DOHH2 (cell line): Measurements from ENCODE around the gene TMEM176B.

Source experiments
- H3F3A ChIP-seq: fragments of 200-600 bp; sonication (generic), shearing (Covaris generic); 2 replicates; pipeline ENCODE4 v1.6.0; 2016; ENCODE audit warnings: antibody characterized with exemption, mild to moderate bottlenecking; ENCODE audit not compliant: control insufficient read depth, insufficient read depth
- H3K27ac ChIP-seq: fragments of 200-600 bp; sonication (generic); 2 replicates; pipeline ENCODE4 v1.5.1; 2014; ENCODE audit warnings: low read depth, mild to moderate bottlenecking, low read length, moderate library complexity
- H3K27me3 ChIP-seq: fragments of 200-600 bp; sonication (generic); 2 replicates; pipeline ENCODE4 v1.6.1; 2014; ENCODE audit warnings: mild to moderate bottlenecking, low read length, mixed read lengths; ENCODE audit not compliant: control insufficient read depth
- H3K36me3 ChIP-seq: fragments of 200-600 bp; sonication (generic); 2 replicates; pipeline ENCODE4 v1.6.1; 2014; ENCODE audit warnings: mild to moderate bottlenecking, low read length, moderate library complexity, mixed read lengths; ENCODE audit not compliant: control insufficient read depth
- H3K4me1 ChIP-seq: fragments of 200-600 bp; sonication (generic); 2 replicates; pipeline ENCODE4 v1.6.1; 2014; ENCODE audit warnings: mild to moderate bottlenecking, low read length, mixed read lengths; ENCODE audit not compliant: control insufficient read depth
- H3K4me2 ChIP-seq: fragments of 200-600 bp; sonication (generic); 2 replicates; pipeline ENCODE4 v1.6.0; 2014; ENCODE audit warnings: mild to moderate bottlenecking, low read length, moderate library complexity
- H3K4me3 ChIP-seq: fragments of 200-600 bp; sonication (generic); 2 replicates; pipeline ENCODE4 v1.5.1; 2014; ENCODE audit warnings: mild to moderate bottlenecking, low read length, mixed read lengths
- H3K79me2 ChIP-seq: fragments of 200-600 bp; sonication (generic); 2 replicates; pipeline ENCODE4 v1.6.1; 2014; ENCODE audit warnings: mild to moderate bottlenecking, low read length, mixed read lengths; ENCODE audit not compliant: control insufficient read depth
- H3K9me2 ChIP-seq: fragments of 200-600 bp; sonication (generic); replicated peaks from 2 replicates; pipeline ENCODE4 v1.6.1; 2014; ENCODE audit warnings: mild to moderate bottlenecking, low read length, mixed read lengths; ENCODE audit not compliant: control insufficient read depth
- H3K9me3 ChIP-seq: fragments of 200-600 bp; sonication (generic); 2 replicates; pipeline ENCODE4 v1.6.1; 2014; ENCODE audit warnings: antibody characterized with exemption, low read length, mixed read lengths; ENCODE audit not compliant: control insufficient read depth, insufficient read depth
- H4K20me1 ChIP-seq: fragments of 200-600 bp; sonication (generic); 2 replicates; pipeline ENCODE4 v1.6.0; 2014; ENCODE audit warnings: low read depth, mild to moderate bottlenecking, antibody characterized with exemption, low read length, moderate library complexity; ENCODE audit not compliant: control insufficient read depth, insufficient read depth
- EZH2phosphoT487 ChIP-seq: fragments of 200-600 bp; sonication (generic); IDR thresholded peaks from 2 replicates; pipeline ENCODE4 v1.6.1; 2017; ENCODE audit warnings: borderline replicate concordance, mild to moderate bottlenecking, antibody characterized with exemption, low read length, moderate library complexity, mixed read lengths
- TF ChIP-seq, protein P1 (sequence below): fragments of 200-600 bp; sonication (generic); IDR thresholded peaks from one replicate; pipeline ENCODE4 v1.5.1; 2014; ENCODE audit warnings: antibody characterized with exemption, mild to moderate bottlenecking, low read depth, low read length; ENCODE audit not compliant: poor library complexity, severe bottlenecking

Gene TMEM176B

DNA sequence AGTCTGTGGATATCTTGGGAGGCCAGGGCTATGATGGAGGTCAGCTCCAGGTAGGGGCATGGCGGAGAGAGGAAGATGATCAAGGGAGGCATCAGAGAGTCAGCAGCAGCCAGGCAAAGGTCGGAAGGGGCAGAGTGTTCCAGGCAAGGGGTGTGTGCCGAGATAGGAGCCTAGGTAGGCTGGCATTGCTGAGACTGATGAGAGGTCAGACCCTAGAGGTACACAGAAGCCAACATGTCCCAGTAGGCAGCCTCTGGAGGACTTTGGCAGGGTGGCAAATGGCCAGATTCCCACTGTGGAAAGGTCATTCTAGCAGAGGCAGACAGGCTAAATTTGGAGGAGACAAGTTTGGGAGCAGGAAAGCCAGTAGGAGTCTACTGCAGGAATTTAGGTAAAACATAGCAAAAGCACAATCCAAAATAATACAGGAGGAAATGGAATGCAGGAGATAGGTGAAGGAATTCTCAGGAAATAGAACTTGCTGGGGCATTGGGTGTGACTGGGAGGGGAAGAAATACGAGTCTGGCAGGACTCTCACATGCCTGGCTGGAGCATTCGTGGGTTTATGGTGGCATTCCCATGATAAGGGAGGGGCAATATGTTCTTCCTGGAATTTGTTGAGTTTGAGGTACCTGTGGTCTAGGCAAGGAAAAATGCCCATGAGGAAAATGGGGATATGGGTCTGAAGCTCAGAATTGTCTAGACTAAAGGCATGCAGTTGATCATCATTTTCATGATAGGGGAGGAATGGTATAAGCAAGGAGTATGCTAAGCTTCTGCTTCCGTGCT, 26.1 kb upstream of the TMEM176B start:
- H3K79me2 ChIP-seq: no peaks in the 10 kb centered on the region
- no peaks in the 10 kb centered on the region for H4K20me1 ChIP-seq
- TF ChIP-seq, protein P1, sequence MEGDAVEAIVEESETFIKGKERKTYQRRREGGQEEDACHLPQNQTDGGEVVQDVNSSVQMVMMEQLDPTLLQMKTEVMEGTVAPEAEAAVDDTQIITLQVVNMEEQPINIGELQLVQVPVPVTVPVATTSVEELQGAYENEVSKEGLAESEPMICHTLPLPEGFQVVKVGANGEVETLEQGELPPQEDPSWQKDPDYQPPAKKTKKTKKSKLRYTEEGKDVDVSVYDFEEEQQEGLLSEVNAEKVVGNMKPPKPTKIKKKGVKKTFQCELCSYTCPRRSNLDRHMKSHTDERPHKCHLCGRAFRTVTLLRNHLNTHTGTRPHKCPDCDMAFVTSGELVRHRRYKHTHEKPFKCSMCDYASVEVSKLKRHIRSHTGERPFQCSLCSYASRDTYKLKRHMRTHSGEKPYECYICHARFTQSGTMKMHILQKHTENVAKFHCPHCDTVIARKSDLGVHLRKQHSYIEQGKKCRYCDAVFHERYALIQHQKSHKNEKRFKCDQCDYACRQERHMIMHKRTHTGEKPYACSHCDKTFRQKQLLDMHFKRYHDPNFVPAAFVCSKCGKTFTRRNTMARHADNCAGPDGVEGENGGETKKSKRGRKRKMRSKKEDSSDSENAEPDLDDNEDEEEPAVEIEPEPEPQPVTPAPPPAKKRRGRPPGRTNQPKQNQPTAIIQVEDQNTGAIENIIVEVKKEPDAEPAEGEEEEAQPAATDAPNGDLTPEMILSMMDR: no peak
- TF ChIP-seq EZH2phosphoT487: no peak
- H3K9me3 ChIP-seq: no peaks in the 10 kb centered on the region
- H3K36me3 ChIP-seq: no peaks in the 10 kb centered on the region
- peaks cover 16% of the 10 kb centered on the region; the same call in 1 of the 2 replicates for H3K27me3 ChIP-seq
- H3K4me3 ChIP-seq: no peak overlapping the region
- no peaks in the 10 kb centered on the region for H3K4me1 ChIP-seq
- H3F3A ChIP-seq: no peaks in the 10 kb centered on the region
- no peak overlapping the region for H3K27ac ChIP-seq
- H3K4me2 ChIP-seq: no peak overlapping the region
- no peaks in the 10 kb centered on the region for H3K9me2 ChIP-seq

DNA sequence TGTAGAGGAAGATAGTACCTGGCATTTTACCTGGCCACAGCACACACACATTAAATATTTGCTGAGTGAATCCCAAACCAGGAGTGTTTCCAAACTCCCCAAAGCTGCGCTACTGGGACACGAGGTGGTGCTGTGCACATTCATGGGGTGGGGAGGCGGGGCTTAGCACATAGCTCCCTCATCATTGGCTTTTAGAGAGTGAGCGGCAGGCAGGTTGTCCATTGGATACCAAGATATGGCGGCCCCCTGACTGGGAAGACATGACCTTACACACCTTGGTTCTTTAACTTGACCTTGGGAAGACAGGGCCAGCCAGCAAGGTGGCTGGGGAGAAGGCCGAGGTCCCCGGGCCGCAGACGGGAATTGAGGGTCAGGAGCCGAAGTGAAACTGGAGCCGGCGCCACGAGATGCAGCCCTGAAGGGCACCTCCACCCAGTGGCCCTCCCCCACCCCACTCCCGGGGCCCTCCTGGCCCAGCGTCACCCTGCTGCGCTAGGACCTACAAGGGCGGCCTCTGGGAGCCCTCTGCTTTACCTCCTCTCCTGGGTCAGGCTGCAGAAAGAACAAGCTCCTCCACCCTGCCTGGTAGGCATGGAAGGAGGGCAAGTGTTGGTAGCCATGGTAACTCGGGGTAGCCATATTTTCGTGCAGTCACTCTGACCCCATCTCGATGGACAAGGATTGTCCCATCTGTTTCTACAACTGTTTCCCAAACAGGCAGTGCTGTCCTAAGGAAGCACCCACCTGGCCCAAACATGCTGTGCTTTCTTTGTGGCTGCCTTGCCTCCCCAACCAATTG, 24.4 kb upstream of the TMEM176B start:
- TF ChIP-seq, protein P1: no peak
- no peak for TF ChIP-seq EZH2phosphoT487
- H3K4me1 ChIP-seq: no peaks in the 10 kb centered on the region
- H3K36me3 ChIP-seq: no peaks in the 10 kb centered on the region
- no peak overlapping the region for H3K4me2 ChIP-seq
- H3K9me3 ChIP-seq: no peaks in the 10 kb centered on the region
- H4K20me1 ChIP-seq: no peaks in the 10 kb centered on the region
- no peak overlapping the region for H3K4me3 ChIP-seq
- H3K27me3 ChIP-seq: peaks cover 20% of the 10 kb centered on the region
- H3K9me2 ChIP-seq: no peaks in the 10 kb centered on the region
- no peaks in the 10 kb centered on the region for H3F3A ChIP-seq
- H3K27ac ChIP-seq: no peak overlapping the region
- no peaks in the 10 kb centered on the region for H3K79me2 ChIP-seq

DNA sequence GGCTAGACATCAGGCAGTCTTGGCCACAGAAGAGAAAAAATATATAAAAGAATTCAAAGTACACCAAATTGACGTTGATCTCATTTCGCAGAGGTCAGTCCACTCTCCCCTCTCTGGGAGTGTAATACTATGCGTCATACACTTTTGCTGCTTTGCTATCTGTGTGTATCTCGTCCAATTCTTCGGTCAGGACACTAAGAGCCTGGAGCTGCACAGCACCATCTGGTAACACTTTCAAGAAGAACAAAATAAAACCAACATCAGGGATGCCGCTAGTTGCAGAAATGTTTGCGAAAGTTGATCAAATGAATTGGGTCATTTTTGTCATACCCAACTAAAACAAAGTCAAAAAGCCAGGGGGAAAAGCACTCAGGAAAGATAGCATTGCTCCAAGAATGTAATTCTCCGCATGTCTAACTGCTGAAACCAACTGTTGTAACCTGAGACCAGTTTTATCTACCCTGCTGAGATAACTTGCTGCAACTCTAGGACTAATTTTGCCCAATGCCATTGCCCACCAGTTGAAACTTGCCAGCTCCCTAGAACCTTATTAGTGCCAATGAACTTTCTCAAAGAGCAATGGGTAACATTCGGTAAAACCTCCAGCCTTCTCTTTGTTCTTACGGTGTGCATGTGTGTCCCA, 23.4 kb upstream of the TMEM176B start:
- Histone ChIP-seq H3K4me2 (no peak overlapping the region), H4K20me1 (no peaks in the 10 kb centered on the region), H3K27me3 (peaks cover 20% of the 10 kb centered on the region), H3K4me3 (no peak overlapping the region), H3K79me2 (no peaks in the 10 kb centered on the region), H3K9me2 (no peaks in the 10 kb centered on the region), H3K9me3 (no peaks in the 10 kb centered on the region), H3K36me3 (no peaks in the 10 kb centered on the region), H3F3A (no peaks in the 10 kb centered on the region), H3K27ac (no peak overlapping the region), H3K4me1 (no peaks in the 10 kb centered on the region)
- TF ChIP-seq EZH2phosphoT487: no peak
- TF ChIP-seq, protein P1: no peak
